NCI-H2227 (cell line): ENCODE data around the gene TSG101.
A peak's percentile ranks its signal among the peaks of the same experiment; 100 is the strongest.

Experiments used
- DNase-seq: peaks from one replicate; lab custom pipeline; 2025; ENCODE audit not compliant: unreplicated experiment; lab: John Stamatoyannopoulos, UW

Gene TSG101, protein sequence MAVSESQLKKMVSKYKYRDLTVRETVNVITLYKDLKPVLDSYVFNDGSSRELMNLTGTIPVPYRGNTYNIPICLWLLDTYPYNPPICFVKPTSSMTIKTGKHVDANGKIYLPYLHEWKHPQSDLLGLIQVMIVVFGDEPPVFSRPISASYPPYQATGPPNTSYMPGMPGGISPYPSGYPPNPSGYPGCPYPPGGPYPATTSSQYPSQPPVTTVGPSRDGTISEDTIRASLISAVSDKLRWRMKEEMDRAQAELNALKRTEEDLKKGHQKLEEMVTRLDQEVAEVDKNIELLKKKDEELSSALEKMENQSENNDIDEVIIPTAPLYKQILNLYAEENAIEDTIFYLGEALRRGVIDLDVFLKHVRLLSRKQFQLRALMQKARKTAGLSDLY

GRCh38 chr11:18526521-18527296, at the start of gene TSG101:
TSS of gene TSG101 (minus strand) at chr11:18526942. CDS start at chr11:18526816, 126 bp downstream.
- DNase-seq = peak; percentile 96

- no peak for DNase-seq
Observed at GRCh38 chr11:18575361-18575760, 48.6 kb upstream of the TSG101 start.

DNA sequence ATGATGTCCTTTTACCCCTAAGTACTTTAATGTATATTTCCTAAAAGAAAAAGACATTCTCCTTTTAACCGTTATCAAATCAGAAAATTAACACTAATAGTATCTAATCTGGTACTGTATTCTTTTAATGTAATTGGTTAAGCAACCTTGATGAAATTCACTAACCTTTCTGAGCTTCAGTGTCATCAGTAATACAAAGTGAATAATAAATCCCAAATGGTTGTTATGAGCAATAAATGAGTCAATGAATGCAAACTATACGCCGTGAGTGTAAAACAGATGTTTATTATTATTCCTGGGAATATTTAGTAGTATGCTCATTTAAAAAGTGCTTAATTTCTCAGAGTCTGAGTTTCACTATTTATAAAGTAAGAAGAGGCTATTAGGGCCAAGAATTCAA, 40.3 kb upstream of the TSG101 start:
- DNase-seq = no peak

GRCh38 chr11:18566406-18566805, 39.7 kb upstream of the TSG101 start:
- DNase-seq = no peak

DNA sequence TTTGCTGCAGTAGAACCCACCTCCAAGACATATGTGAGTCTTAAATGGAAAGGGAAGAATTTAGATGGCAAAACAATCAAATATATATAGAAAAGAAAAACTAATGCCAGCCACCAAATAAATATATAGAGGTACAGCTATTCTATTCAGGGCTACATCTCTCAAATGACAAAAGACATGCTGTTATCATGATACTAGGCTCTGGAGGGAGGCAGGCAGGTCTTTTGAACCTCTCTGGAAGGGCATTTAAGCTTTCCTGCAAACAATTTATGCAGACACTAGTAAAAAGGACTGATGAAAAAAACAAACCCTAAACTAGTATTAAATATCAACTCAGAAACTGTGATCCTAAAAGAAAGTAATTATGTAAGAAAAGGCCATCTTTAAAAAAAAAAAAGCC, 37.4 kb upstream of the TSG101 start:
- no peak for DNase-seq

DNA sequence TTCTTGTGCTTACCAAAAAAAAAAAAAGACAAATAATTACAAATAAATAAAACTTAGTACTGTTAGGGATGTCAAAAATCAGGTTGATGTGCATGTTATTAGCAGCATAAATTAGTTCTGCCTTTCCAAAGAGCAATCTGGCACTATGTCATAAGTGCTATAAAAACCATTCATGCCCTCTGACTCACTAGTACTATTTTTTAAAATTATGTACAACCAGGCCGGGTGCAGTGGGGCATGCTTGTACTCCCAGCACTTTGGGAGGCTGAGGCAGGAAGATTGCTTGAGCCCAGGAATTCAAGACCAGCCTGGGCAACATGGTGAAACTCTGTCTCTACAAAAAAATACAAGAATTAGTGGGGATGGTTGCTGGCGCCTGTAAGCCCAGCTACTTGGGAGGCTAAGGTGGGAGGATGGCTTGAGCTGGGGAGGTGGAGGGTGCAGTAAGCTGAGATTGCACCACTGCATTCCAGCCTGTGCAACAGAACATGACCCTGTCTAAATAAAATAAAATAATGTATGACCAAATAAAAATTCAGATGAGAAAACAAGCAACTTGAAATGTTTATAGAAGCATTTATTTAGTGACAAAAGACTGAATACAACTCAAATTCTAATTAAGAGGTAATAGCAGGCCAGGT, 36.5 kb upstream of the TSG101 start:
- no peak for DNase-seq

GRCh38 chr11:18548001-18548400, 21.3 kb upstream of the TSG101 start:
- DNase-seq = no peak

DNA sequence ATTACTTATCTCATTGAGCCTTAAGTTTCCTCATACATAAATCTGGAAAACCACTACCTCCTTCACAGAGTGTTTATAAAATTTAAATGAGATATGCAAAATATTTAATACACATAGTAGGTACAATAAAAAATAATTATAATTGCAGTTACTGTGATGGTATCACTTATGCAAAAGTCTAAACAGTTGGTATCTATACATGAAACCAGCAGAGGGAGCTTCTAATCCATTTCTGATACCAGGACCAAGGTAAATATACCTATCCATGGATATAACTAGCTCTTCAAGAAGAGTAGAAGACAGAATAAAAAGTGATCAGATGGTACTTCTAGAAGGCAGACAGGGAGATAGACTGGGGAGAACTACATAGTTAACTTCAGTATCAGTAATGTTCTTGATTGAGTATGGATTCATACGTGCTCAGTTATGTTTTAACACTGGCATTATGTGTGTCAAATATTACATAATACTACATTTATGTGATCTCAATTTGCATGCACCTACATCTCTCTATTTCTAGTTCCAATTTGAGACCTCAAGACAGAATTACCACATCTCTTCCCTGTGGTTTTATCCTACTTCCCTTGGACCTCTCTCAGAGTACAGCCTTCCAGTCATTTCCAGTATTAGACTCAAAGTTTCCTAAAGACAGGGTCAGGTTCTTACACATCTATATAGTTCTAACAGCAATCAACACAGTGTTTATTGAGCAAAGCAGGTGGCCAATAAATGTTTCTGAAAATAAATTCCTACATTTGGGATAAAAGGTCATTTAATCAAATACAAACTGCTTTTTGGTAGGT, 13.7 kb upstream of the TSG101 start:
- DNase-seq = no peak

DNA sequence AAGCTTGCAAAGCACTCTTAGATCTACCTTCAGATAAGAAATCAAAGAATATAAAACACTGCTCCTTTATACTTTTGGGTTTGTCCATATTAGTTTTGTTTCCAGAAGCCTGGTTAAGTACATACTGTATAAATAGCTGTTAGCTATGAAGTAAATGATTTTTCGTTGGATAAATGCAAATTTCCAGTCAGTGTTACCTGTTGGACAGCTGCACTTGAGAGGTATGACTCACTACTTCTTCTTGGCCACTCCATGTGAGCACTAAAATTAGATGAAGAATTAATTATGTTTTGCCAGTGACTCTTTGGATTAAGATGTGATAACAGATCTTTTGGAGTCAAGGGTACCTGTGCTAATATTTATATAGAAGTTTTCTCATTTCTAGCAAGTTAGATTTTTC, 9.5 kb upstream of the TSG101 start:
- DNase-seq = no peak

- no peak for DNase-seq
Observed at GRCh38 chr11:18534245-18534644, 7.5 kb upstream of the TSG101 start.

- DNase-seq = no peak
Observed at GRCh38 chr11:18533365-18533764, 6.6 kb upstream of the TSG101 start.

DNA sequence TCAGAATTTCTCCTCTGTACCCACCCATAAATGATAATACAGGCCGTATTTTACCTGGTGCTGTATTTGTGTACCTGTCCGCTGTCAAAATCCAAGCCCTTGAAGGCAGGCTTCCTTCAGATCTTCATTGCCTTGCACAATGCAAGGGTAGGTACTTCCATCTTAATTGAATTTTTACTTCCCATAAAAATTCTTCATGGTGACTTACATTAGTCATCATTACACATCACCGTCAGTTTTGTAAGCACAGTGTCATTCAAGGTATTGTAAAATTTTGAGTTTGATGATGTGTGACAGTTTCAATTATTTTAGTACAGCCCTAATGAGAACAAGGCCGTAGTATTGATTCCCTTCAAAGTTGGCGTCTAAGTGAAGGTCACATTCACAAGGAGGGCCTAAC, 770 bp upstream of the TSG101 start:
- DNase-seq = peak; percentile 33

GRCh38 chr11:18526130-18526520, 617 bp downstream of the TSG101 start:
- no peak for DNase-seq

GRCh38 chr11:18524248-18524647, 2.5 kb downstream of the TSG101 start:
- no peak for DNase-seq

GRCh38 chr11:18523084-18523483, 3.7 kb downstream of the TSG101 start:
- DNase-seq = no peak

GRCh38 chr11:18522388-18522787, 4.4 kb downstream of the TSG101 start:
- peak; percentile 13 for DNase-seq

DNA sequence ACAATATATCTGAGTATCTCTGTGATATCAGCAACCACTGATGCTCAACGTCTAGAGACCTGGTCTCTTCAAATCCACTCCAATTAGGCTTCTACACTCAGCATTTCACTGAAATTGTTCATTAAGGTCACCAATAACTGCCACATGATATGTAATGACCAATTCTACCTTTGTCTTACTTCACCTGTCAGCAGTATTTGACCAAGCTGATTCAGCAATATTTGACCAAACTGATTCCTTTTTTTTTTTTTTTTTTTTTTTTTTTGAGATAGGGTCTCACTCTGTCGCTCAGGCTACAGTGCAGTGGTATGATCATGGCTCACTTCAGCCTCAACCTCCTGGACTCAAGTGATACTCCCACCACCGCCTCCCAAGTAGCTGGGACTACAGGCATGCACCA, 5.6 kb downstream of the TSG101 start:
- DNase-seq = no peak

- no peak for DNase-seq
Observed at GRCh38 chr11:18502352-18502751, 24.4 kb downstream of the TSG101 start.

- DNase-seq = no peak
Observed at GRCh38 chr11:18501629-18502028, 25.1 kb downstream of the TSG101 start.

- no peak for DNase-seq
Observed at GRCh38 chr11:18498039-18498438, 28.7 kb downstream of the TSG101 start.

DNA sequence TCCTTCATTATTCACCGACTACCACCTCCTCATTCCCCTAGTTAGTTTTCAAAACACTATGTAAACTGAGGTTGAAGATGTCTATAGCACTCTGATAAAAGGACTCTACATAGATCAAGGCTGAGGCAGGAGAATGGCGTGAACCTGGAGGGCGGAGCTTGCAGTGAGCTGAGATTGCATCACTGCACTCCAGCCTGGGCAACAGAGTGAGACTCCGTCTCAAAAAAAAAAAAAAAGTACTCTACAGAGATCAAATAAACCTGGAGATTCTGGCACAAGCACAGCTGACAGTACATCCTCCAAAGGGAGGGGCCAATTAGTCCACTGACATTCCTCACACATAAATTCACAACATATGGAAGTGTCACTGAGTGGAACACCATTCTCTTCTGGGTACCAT, 31.0 kb downstream of the TSG101 start:
- no peak for DNase-seq
